ENCODE measurements around the gene ARFGAP3.
A peak's percentile ranks its signal among the peaks of the same experiment; 100 is the strongest.
"Not testable (repeated sequence)": the region's sequence is repeated elsewhere in the genome, so short reads cannot be mapped to it uniquely, and the experiment has no call there.

The ARFGAP3 gene

DNA sequence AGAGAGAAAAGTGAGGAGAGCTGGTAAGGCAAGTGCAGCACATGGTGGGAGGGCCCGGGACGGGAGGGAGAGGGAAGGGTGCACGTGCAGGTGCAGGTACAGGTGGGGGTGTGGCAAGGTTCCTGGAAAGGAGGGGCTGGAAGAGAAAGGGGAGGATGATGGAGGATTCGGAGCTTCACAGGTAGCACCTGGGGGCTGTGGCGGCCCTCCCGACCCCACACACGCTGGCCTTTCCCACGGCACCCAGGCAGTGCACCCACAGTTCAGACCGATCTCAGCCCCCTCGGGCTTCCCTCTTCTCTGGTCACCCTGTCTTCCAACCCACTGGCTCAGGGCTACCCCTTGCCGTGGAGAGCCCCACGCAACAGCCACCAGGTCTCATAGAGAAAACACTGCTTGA, 69.1 kb downstream of the ARFGAP3 start:
- H3K27ac ChIP-seq (ENCODE audit: low read length): no peak overlapping the region
- H3K36me3 ChIP-seq (ENCODE audit: control insufficient read depth in 1 of 2, insufficient read depth in 2 of 2, low read length in 2 of 2): no peaks in the 10 kb centered on the region
- H3K4me1 ChIP-seq (ENCODE audit: control insufficient read depth in 1 of 2, insufficient read depth in 2 of 2, low read length in 2 of 2): peaks cover 0 to 6% of the 10 kb centered on the region in 2 donors
- no peak overlapping the region for H3K4me3 ChIP-seq (ENCODE audit: low read depth in 1 of 2, low read length in 2 of 2)
- H3K9me3 ChIP-seq (ENCODE audit: control insufficient read depth in 1 of 2, low read length in 2 of 2): no peaks in the 10 kb centered on the region
- no peaks in the 10 kb centered on the region for H3K27me3 ChIP-seq (ENCODE audit: low read depth, low read length)

DNA sequence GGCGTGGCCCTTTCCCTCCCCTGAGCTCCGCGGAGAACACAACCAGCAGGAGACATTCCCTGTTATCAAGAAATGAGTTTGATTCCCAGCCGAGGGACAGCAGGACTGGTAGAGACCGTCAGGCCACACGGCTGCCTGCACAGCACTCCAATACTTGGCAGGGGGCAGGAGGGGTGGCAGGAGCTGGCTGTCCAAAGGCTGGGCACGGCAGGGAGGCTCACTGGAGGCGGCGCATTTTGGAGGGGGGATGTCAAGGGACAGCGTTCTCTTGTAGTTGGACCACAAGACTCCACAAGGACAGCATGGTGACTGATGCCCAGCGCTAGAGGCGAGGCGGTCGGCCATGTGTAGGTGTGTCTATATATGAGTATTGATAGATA, 69.7 kb downstream of the ARFGAP3 start:
- no peak overlapping the region for H3K4me3 ChIP-seq (ENCODE audit: low read depth in 1 of 2, low read length in 2 of 2)
- H3K4me1 ChIP-seq (ENCODE audit: control insufficient read depth in 1 of 2, insufficient read depth in 2 of 2, low read length in 2 of 2): peaks cover 0 to 6% of the 10 kb centered on the region in 2 donors
- H3K27ac ChIP-seq (ENCODE audit: low read length): no peak overlapping the region
- no peaks in the 10 kb centered on the region for H3K9me3 ChIP-seq (ENCODE audit: control insufficient read depth in 1 of 2, low read length in 2 of 2)
- no peaks in the 10 kb centered on the region for H3K36me3 ChIP-seq (ENCODE audit: control insufficient read depth in 1 of 2, insufficient read depth in 2 of 2, low read length in 2 of 2)
- H3K27me3 ChIP-seq (ENCODE audit: low read depth, low read length): no peaks in the 10 kb centered on the region

DNA sequence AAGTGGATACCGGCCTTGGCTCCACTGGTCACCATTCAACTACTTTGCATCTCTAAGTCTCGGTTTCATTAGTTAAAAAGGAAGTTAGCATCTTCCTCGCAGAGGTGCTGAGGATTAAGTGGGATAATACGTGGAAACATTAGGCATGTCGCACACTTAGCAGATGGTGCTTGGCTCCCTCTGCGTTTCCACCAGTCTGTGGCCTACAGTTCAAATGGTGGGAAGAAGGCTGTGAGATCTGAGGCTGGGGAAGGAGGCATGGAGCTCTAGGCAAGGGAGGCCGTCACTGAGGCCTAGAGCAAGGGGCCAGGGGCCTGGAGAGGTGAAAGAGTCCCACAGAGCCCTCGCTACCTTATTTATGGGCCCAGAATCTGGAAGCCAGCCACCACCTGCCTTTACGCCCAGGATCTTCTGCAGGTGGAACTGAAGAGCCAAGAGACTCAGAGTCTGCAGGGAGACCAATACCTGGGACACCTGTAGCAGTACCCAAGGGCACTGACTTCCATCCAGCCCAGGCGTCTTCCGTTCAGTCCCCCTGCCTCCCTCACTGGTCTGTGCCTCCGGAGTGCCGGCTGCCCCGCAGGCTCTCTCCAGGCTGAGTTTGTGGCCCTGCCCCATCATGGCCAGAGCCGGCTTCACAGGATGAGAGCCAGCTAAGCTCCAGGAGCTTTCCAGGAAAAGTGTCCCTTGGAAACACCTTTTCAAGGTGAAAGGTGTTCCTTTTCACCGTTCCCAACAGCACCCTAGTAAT, 70.3 kb downstream of the ARFGAP3 start:
- no peak overlapping the region for H3K4me3 ChIP-seq (ENCODE audit: low read depth in 1 of 2, low read length in 2 of 2)
- peaks cover 0 to 4% of the 10 kb centered on the region in 2 donors for H3K4me1 ChIP-seq (ENCODE audit: control insufficient read depth in 1 of 2, insufficient read depth in 2 of 2, low read length in 2 of 2)
- no peak overlapping the region for H3K27ac ChIP-seq (ENCODE audit: low read length)
- no peaks in the 10 kb centered on the region for H3K36me3 ChIP-seq (ENCODE audit: control insufficient read depth in 1 of 2, insufficient read depth in 2 of 2, low read length in 2 of 2)
- H3K27me3 ChIP-seq (ENCODE audit: low read depth, low read length): no peaks in the 10 kb centered on the region
- H3K9me3 ChIP-seq (ENCODE audit: control insufficient read depth in 1 of 2, low read length in 2 of 2): no peaks in the 10 kb centered on the region

DNA sequence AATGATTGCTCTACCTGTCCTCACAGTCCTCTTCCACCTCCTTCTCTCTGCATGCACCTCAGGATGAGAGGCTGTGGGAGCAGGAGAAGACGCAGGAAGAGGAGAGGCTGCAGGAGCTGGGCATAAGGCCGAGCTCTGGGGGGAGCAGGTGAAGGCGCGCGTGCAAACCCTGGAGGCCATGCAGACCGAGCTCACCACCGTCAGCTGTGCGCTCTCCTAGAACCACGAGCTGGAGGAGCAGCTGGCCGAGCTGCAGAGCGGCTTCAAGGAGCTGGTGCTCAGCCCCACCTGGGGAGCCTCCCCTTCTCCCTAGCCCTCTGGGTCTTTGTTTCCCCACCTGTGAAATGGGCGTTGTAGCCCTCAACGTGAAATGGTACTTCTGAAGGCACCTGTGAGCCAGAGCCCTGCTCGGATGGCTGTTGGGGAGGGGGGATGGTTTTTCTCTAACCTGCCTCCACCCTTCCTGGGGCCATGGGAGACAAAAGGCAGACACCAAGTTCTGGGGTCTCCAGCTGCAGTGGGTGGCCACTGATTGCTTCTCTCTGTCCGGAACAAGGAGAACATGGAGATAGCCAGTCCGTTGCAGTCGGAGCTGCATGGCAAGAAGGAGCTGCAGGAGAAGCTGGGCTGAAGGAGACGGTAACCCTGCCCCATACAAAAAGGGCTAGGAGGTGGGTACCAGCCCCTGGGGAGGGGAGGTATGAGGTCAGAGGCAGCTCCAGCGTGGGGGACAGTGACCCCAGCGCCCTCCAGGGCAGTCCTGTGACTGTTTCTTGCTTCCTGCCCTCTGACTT, 71.2 kb downstream of the ARFGAP3 start:
- no peaks in the 10 kb centered on the region for H3K4me1 ChIP-seq (ENCODE audit: control insufficient read depth in 1 of 2, insufficient read depth in 2 of 2, low read length in 2 of 2)
- no peak overlapping the region for H3K27ac ChIP-seq (ENCODE audit: low read length)
- no peaks in the 10 kb centered on the region for H3K9me3 ChIP-seq (ENCODE audit: control insufficient read depth in 1 of 2, low read length in 2 of 2)
- H3K27me3 ChIP-seq (ENCODE audit: low read depth, low read length): no peaks in the 10 kb centered on the region
- no peak overlapping the region for H3K4me3 ChIP-seq (ENCODE audit: low read depth in 1 of 2, low read length in 2 of 2)
- H3K36me3 ChIP-seq (ENCODE audit: control insufficient read depth in 1 of 2, insufficient read depth in 2 of 2, low read length in 2 of 2): no peaks in the 10 kb centered on the region

DNA sequence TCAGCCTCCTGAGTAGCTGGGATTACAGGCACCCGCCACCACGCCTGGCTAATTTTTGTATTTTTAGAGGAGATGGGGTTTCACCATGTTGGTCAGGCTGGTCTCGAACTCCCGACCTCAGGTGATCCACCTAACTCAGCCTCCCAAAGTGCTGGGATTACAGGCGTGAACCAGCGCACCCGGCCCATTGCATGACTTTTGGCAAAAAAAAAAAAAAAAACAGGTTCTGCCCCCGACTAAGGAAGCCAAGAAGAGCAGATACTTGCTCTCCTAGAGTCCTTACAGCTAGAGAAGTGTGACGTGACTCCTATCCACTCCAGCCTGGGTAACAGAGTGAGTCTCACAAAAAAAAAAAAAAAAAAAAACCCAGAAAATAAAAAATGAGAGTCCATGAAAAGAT, 74.8 kb downstream of the ARFGAP3 start:
- H3K4me3 ChIP-seq (ENCODE audit: low read depth in 1 of 2, low read length in 2 of 2); H3K36me3 ChIP-seq (ENCODE audit: control insufficient read depth in 1 of 2, insufficient read depth in 2 of 2, low read length in 2 of 2); H3K9me3 ChIP-seq (ENCODE audit: control insufficient read depth in 1 of 2, low read length in 2 of 2); H3K27ac ChIP-seq (ENCODE audit: low read length); H3K27me3 ChIP-seq (ENCODE audit: low read depth, low read length); H3K4me1 ChIP-seq (ENCODE audit: control insufficient read depth in 1 of 2, insufficient read depth in 2 of 2, low read length in 2 of 2): not testable (repeated sequence)

DNA sequence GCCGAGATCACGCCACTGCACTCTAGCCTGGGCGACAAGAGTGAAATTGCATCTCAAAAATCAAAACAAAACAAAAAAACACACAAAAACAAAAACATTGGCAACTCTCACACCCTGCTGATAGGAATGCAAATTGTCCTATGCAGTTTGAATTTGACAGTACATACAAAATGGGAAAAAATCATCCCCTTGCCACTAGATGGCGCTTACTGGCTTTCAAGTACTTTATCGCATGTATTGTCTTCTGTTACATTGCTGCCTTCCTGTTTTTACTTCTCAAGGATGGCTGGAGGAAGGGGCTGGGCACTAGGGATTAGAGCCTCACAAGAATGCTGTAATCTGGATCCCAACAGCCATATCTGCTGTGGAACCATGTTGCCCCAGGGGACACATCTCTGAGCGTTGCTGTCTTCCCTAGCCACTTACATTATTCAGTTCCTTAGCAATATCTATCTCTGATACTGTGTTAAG, 77.0 kb downstream of the ARFGAP3 start:
- Histone ChIP-seq H3K27ac (ENCODE audit: low read length) (no peak overlapping the region), H3K36me3 (ENCODE audit: control insufficient read depth in 1 of 2, insufficient read depth in 2 of 2, low read length in 2 of 2) (no peaks in the 10 kb centered on the region), H3K27me3 (ENCODE audit: low read depth, low read length) (no peaks in the 10 kb centered on the region), H3K4me3 (ENCODE audit: low read depth in 1 of 2, low read length in 2 of 2) (no peak overlapping the region), H3K9me3 (ENCODE audit: control insufficient read depth in 1 of 2, low read length in 2 of 2) (no peaks in the 10 kb centered on the region), H3K4me1 (ENCODE audit: control insufficient read depth in 1 of 2, insufficient read depth in 2 of 2, low read length in 2 of 2) (no peaks in the 10 kb centered on the region)

DNA sequence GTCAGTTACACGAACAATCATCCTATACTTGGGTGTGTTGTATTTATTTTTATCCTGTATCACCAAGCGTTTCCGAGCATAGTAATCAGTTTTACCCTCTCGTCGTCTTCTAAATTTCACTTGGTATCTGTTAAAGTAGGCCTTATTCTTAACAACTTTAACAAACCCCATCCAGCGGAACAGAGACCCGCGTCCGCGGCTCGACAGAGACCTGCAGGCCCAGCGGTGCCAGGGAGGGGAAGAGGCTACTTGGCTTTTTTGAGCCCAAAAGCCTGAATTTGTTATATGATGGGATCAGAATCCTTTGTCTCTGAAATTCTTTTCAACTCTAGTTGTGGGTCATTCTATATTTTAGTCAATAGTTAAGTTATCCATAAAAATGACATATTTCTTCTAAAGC, 79.9 kb downstream of the ARFGAP3 start:
- Histone ChIP-seq H3K36me3 (ENCODE audit: control insufficient read depth in 1 of 2, insufficient read depth in 2 of 2, low read length in 2 of 2) (no peaks in the 10 kb centered on the region), H3K4me1 (ENCODE audit: control insufficient read depth in 1 of 2, insufficient read depth in 2 of 2, low read length in 2 of 2) (no peaks in the 10 kb centered on the region), H3K4me3 (ENCODE audit: low read depth in 1 of 2, low read length in 2 of 2) (no peak overlapping the region)

DNA sequence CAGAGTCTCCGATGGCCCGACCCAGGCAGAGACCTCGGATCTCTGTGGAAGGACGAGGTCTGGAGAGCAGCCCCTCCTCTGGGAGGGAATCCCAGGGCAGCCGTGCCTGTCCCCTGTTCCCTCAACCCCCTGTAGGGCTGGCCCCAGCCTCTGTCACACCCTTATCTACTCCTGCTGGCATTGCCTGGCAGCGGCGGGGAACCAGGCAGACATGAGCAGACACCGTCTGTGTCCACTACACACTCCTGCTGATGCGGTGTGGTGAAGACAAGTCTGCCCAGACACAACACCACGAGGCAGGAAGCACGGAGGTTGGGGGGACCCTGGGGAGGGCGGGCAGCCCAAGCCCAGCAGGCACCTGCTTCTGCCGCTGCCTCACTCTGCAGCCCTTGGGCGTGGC, 83.9 kb downstream of the ARFGAP3 start:
- Histone ChIP-seq H3K9me3 (ENCODE audit: control insufficient read depth in 1 of 2, low read length in 2 of 2) (no peaks in the 10 kb centered on the region), H3K27me3 (ENCODE audit: low read depth, low read length) (no peaks in the 10 kb centered on the region), H3K27ac (ENCODE audit: low read length) (no peak overlapping the region), H3K4me3 (ENCODE audit: low read depth in 1 of 2, low read length in 2 of 2) (no peak overlapping the region), H3K4me1 (ENCODE audit: control insufficient read depth in 1 of 2, insufficient read depth in 2 of 2, low read length in 2 of 2) (peaks cover 0 to 7% of the 10 kb centered on the region in 2 donors), H3K36me3 (ENCODE audit: control insufficient read depth in 1 of 2, insufficient read depth in 2 of 2, low read length in 2 of 2) (no peaks in the 10 kb centered on the region)

More for the DNA sequence above, 79.9 kb downstream of the ARFGAP3 start:
- Histone ChIP-seq H3K9me3 (ENCODE audit: control insufficient read depth in 1 of 2, low read length in 2 of 2) (no peaks in the 10 kb centered on the region), H3K27ac (ENCODE audit: low read length) (no peak overlapping the region), H3K27me3 (ENCODE audit: low read depth, low read length) (no peaks in the 10 kb centered on the region)

DNA sequence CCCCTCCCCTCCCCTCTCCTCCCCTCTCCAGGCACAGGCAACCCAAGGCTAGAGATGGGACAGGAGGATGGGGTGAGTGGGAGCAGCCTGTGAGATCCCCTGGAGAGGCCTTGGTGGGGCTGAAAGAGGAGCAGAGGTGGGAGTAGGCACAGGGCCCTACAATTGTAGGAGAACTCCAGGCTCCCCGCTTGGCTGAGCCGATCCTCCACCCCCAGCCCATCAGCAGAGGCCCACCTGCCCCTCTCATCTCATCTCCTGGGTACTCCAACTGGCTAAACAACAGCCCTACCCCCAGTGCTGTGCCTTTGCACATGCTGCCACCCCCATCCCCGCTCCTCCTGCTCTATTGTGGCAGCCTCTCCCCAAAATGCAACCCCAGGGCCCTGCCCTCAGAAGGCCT, 84.4 kb downstream of the ARFGAP3 start:
- H3K36me3 ChIP-seq (ENCODE audit: control insufficient read depth in 1 of 2, insufficient read depth in 2 of 2, low read length in 2 of 2): no peaks in the 10 kb centered on the region
- no peaks in the 10 kb centered on the region for H3K9me3 ChIP-seq (ENCODE audit: control insufficient read depth in 1 of 2, low read length in 2 of 2)
- H3K27me3 ChIP-seq (ENCODE audit: low read depth, low read length): no peaks in the 10 kb centered on the region
- no peak overlapping the region for H3K27ac ChIP-seq (ENCODE audit: low read length)
- H3K4me1 ChIP-seq (ENCODE audit: control insufficient read depth in 1 of 2, insufficient read depth in 2 of 2, low read length in 2 of 2): peaks cover 0 to 7% of the 10 kb centered on the region in 2 donors
- H3K4me3 ChIP-seq (ENCODE audit: low read depth in 1 of 2, low read length in 2 of 2): no peak overlapping the region

DNA sequence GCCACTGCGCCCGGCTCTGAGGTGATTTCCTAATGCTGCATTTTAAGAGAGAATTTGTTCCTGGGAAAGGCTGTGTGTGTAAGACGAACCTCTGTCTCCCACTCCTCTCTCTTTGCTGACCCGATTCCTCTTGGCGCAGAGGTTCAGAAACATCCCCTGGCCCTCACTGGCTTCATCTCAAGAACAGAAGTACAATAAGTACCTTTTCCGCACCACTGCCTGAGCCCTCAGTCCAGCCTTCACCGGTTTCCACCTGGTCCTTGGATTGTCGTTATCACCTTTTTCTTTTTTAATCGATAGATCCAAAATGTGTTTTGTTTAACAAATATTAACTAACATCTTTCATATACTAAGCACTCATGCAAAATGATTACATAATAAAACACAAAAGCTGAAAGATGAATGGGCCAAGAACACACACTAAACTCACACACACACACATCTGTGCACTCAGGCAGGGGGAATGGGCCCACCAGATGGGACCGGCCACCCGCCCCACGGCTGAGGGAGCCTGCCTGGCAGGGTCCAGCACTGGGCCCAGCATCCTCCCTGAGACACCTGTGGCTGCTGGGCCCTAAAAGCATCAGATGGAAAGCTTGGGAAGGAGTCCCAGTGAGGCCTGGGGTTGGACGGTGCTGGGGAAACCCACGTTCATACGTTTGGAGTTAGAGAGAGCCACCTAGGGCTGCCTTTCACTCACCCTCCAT, 86.0 kb downstream of the ARFGAP3 start:
- Histone ChIP-seq H3K4me1 (ENCODE audit: control insufficient read depth in 1 of 2, insufficient read depth in 2 of 2, low read length in 2 of 2) (peaks cover 0 to 7% of the 10 kb centered on the region in 2 donors), H3K27ac (ENCODE audit: low read length) (no peak overlapping the region), H3K36me3 (ENCODE audit: control insufficient read depth in 1 of 2, insufficient read depth in 2 of 2, low read length in 2 of 2) (no peaks in the 10 kb centered on the region), H3K27me3 (ENCODE audit: low read depth, low read length) (no peaks in the 10 kb centered on the region), H3K4me3 (ENCODE audit: low read depth in 1 of 2, low read length in 2 of 2) (no peak overlapping the region), H3K9me3 (ENCODE audit: control insufficient read depth in 1 of 2, low read length in 2 of 2) (no peaks in the 10 kb centered on the region)

DNA sequence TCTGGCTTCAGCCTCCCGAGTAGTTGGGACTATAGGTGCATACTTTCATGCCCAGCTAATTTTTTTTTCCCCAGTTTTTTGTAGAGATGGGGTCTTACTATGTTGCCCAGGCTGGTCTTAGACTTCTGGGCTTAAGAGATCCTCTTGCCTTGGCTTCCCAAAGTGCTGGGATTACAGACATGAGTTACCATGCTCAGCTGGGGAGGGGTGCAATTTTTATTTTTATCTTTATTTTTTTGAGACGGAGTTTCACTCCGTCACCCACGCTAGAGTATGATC, 86.7 kb downstream of the ARFGAP3 start:
- peak overlapping the region in 1 of 2 donors; percentile 47 for H3K4me3 ChIP-seq (ENCODE audit: low read depth in 1 of 2, low read length in 2 of 2)
- no peaks in the 10 kb centered on the region for H3K9me3 ChIP-seq (ENCODE audit: control insufficient read depth in 1 of 2, low read length in 2 of 2)
- H3K27me3 ChIP-seq (ENCODE audit: low read depth, low read length): no peaks in the 10 kb centered on the region
- no peaks in the 10 kb centered on the region for H3K36me3 ChIP-seq (ENCODE audit: control insufficient read depth in 1 of 2, insufficient read depth in 2 of 2, low read length in 2 of 2)
- peaks cover 0 to 7% of the 10 kb centered on the region in 2 donors for H3K4me1 ChIP-seq (ENCODE audit: control insufficient read depth in 1 of 2, insufficient read depth in 2 of 2, low read length in 2 of 2)
- H3K27ac ChIP-seq (ENCODE audit: low read length): no peak overlapping the region

Data from muscle layer of duodenum (tissue), 2 donors.